PFSK-1 (cell line): ENCODE results near the gene TTC16.

Experiments
- SIN3A ChIP-seq: IDR thresholded peaks from 2 replicates; pipeline ENCODE4 v1.6.1; 2012; ENCODE audit warnings: mild to moderate bottlenecking, low read length, moderate library complexity, borderline replicate concordance; ENCODE audit not compliant: insufficient read depth
- TAF1 ChIP-seq: IDR thresholded peaks from 2 replicates; pipeline ENCODE4 v1.6.1; 2012; ENCODE audit warnings: low read length, control low read depth, borderline replicate concordance; ENCODE audit not compliant: insufficient read depth

GRCh38 chr9:127703289-127703946 is 12.5 kb upstream of the TTC16 start:
- no peak for TF ChIP-seq SIN3A
- TF ChIP-seq TAF1 = no peak
